Femur (tissue), 1 donor: ENCODE results near the gene MTFMT.
"Not testable (repeated sequence)": the region's sequence is repeated elsewhere in the genome, so short reads cannot be mapped to it uniquely, and the experiment has no call there.

Experiments
- DNase-seq: peaks from one replicate; pipeline ENCODE4 v3.0.0-alpha.2; 2017

MTFMT gene

GRCh38 chr15:65028921-65029735 lies at the start of gene MTFMT:
Gene MTFMT (minus strand): TSS chr15:65029639. CDS start chr15:65029613, 26 bp downstream.
- DNase-seq, result peak; percentile 95

- DNase-seq, result peak; percentile 76
Observed at GRCh38 chr15:65077981-65078352, 48.5 kb upstream of the MTFMT start.

GRCh38 chr15:65077291-65077980 lies 48.0 kb upstream of the MTFMT start:
- DNase-seq, result no peak

- no peak for DNase-seq
Observed at GRCh38 chr15:65076486-65077290, 47.2 kb upstream of the MTFMT start, which contains the start of gene KBTBD13. Gene KBTBD13 (plus strand): TSS chr15:65076746. CDS start chr15:65076816, 70 bp downstream.

GRCh38 chr15:65075607-65076395 lies 46.4 kb upstream of the MTFMT start:
- DNase-seq, result not testable (repeated sequence)

GRCh38 chr15:65074946-65075345 lies 45.5 kb upstream of the MTFMT start:
- not testable (repeated sequence) for DNase-seq

- no peak for DNase-seq
Observed at GRCh38 chr15:65072617-65073016, 43.2 kb upstream of the MTFMT start.

- DNase-seq, result peak; percentile 65
Observed at GRCh38 chr15:65072027-65072426, 42.6 kb upstream of the MTFMT start.

- peak; percentile 69 for DNase-seq
Observed at GRCh38 chr15:65071381-65071811, 42.0 kb upstream of the MTFMT start.

GRCh38 chr15:65069779-65070546 lies 40.5 kb upstream of the MTFMT start:
- DNase-seq, result no peak

GRCh38 chr15:65069179-65069578 lies 39.7 kb upstream of the MTFMT start:
- peak; percentile 54 for DNase-seq

GRCh38 chr15:65068403-65068788 lies 39.0 kb upstream of the MTFMT start:
- DNase-seq, result no peak

GRCh38 chr15:65067645-65068402 lies 38.4 kb upstream of the MTFMT start, which contains the start of gene RASL12:
Gene RASL12 (minus strand): TSS chr15:65067991. CDS start chr15:65067835, 156 bp downstream.
- no peak for DNase-seq

- no peak for DNase-seq
Observed at GRCh38 chr15:65067317-65067644, 37.8 kb upstream of the MTFMT start.

- peak; percentile 60 for DNase-seq
Observed at GRCh38 chr15:65066635-65067316, 37.3 kb upstream of the MTFMT start.

- DNase-seq, result no peak
Observed at GRCh38 chr15:65066001-65066634, 36.7 kb upstream of the MTFMT start.

GRCh38 chr15:65062726-65063125 lies 33.3 kb upstream of the MTFMT start:
- DNase-seq, result no peak

GRCh38 chr15:65062061-65062460 lies 32.6 kb upstream of the MTFMT start:
- DNase-seq, result no peak

GRCh38 chr15:65060641-65061397 lies 31.4 kb upstream of the MTFMT start:
- DNase-seq, result peak; percentile 53
